Tibial artery (tissue), 4 donors: Measurements from ENCODE around the gene KIF13A.
A peak's percentile ranks its signal among the peaks of the same experiment; 100 is the strongest.

Experiments used
- DNase-seq, 2 donors: peaks; one replicate each; pipeline ENCODE4 v3.0.0-alpha.2; 2019
- H3K27ac ChIP-seq, 2 donors: fragments of 200-600 bp; sonication (generic) in 1 of 2; 1 replicate in 1 of 2; 2 replicates in 1 of 2; pipeline ENCODE4 v1.5.1; 2018 to 2019; ENCODE audit warnings: mild to moderate bottlenecking in 1 of 2
- H3K27me3 ChIP-seq, 2 donors: fragments of 200-600 bp; sonication (generic) in 1 of 2; one replicate each; pipeline versions ENCODE4 v1.5.1 to v1.6.0; 2016 to 2019
- H3K36me3 ChIP-seq, 3 donors: fragments of 200-600 bp; sonication (generic) in 2 of 3; one replicate each; pipeline ENCODE4 v1.5.1; 2016 to 2019; ENCODE audit warnings: mild to moderate bottlenecking in 2 of 3
- H3K4me1 ChIP-seq, 4 donors: fragments of 200-600 bp; sonication (generic) in 2 of 4; 1 replicate in 3 of 4; 2 replicates in 1 of 4; pipeline ENCODE4 v1.5.1; 2016 to 2019
- H3K4me3 ChIP-seq, 2 donors: fragments of 200-600 bp; sonication (generic) in 1 of 2; 1 replicate in 1 of 2; 2 replicates in 1 of 2; pipeline ENCODE4 v1.5.1; 2018 to 2019; ENCODE audit warnings: mild to moderate bottlenecking in 2 of 2
- H3K9me3 ChIP-seq, 3 donors: fragments of 200-600 bp; sonication (generic) in 1 of 3; one replicate each; pipeline ENCODE4 v1.5.1; 2016 to 2019
- intact Hi-C: fragments of 100-400 bp; cut with DNase I; formaldehyde crosslinking; loops from one replicate; pipeline ENCODE4 v1.15.0; 2023; ENCODE audit warnings: low total_unique reads
- TF ChIP-seq, protein P1 (sequence below), 2 experiments: fragments of 200-600 bp in 1 of 2; fragments of 450-650 bp in 1 of 2; IDR thresholded peaks; one replicate each; pipeline ENCODE4 v1.5.1; 2017 to 2019; ENCODE audit warnings: antibody characterized with exemption in 2 of 2, mild to moderate bottlenecking in 1 of 2, moderate library complexity in 1 of 2

The KIF13A gene

DNA sequence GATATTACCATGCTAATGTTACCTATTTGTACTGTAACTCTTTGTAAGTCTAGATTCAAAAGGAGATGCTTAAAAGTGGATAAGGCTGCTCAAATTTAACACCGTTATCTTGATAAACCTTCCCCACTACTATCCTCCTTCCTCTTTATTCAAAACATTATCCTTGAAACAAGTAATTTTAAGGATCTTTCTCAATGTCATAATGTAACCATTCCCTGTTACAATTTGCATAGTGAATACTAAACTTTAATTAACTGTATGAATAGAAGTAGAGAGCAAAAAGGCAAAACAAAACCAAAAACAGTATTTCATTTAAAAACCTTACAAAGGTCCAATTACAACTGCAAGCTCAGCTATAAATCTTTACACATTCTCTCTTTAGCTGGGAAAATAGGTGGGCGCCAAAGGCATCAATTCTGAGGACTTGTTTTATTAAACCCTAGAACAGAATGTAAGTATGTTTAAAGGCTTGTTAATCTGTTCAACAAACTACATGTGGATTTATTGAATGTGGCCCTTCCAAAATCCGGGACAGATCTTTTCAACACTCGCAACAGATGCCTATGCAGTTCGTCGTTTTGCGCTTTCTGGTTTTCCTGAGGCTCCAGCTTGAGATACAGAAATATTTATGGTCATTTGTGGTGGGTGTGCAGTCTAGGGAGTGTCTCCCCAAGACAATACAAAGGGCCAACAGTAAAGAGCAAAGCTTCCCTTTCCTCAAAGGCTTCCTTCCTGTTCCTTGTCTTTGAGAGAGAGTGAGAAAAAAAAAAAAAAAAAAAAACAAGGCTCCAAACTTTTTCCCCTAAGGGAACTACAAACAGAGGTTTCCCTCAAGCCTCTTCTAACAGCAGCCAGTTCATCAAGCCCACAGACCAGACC is 15.1 kb downstream of the KIF13A start:
- no peaks in the 10 kb centered on the region for H3K9me3 ChIP-seq
- no peaks in the 10 kb centered on the region for H3K36me3 ChIP-seq
- H3K4me1 ChIP-seq: peaks cover 0 to 80% (median 39%) of the 10 kb centered on the region in 4 donors
- H3K27me3 ChIP-seq: no peaks in the 10 kb centered on the region
- TF ChIP-seq, protein P1, sequence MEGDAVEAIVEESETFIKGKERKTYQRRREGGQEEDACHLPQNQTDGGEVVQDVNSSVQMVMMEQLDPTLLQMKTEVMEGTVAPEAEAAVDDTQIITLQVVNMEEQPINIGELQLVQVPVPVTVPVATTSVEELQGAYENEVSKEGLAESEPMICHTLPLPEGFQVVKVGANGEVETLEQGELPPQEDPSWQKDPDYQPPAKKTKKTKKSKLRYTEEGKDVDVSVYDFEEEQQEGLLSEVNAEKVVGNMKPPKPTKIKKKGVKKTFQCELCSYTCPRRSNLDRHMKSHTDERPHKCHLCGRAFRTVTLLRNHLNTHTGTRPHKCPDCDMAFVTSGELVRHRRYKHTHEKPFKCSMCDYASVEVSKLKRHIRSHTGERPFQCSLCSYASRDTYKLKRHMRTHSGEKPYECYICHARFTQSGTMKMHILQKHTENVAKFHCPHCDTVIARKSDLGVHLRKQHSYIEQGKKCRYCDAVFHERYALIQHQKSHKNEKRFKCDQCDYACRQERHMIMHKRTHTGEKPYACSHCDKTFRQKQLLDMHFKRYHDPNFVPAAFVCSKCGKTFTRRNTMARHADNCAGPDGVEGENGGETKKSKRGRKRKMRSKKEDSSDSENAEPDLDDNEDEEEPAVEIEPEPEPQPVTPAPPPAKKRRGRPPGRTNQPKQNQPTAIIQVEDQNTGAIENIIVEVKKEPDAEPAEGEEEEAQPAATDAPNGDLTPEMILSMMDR (IDR thresholded peaks at IDR 0.05): no peak
- intact Hi-C loops: no loop called here
- no peak for DNase-seq
- no peak overlapping the region for H3K4me3 ChIP-seq
- peak overlapping the region; percentile 32 to 39 for H3K27ac ChIP-seq

DNA sequence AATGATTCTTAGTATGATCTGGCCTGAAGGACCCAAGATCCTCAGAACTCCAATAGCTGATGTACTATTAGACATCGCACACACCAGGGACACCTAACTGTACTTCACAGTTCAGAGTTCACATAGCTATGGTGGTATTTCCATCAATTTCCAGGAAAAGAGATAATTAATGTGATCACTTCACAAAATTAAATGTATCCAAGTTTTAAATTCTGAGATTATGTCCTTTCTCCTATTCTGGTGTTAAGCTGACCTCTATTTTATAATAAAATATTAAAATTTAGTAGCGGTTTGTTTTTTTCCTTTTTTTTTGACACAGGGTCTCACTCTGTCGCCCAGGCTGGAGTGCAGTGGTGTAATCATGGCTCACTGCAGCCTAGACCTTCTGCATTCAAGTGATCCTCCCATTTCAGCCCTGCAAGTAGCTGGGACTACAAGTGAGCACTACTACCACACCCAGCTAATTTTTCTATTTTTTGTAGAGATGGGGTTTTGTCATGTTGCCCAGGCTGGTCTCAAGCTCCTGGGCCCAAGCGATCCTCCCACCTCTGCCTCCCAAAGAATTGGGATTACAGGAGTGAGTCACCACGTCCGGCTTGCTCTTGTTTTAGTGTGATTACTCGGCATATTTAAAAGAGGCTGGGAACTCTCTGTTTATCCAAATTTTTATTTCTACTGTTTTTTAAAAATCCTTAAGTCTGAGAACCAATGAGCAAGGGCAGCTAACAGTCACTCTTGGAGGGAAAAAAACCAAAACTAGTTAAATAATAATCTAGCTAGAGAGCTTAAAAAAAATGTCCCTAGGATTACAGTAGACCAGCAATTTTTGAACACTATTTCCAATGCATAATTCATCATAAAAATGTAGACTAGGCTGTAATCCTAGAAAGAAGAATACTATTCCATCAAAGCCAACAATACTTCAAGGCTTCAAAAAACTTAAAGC is 16.0 kb downstream of the KIF13A start:
- no peaks in the 10 kb centered on the region for H3K9me3 ChIP-seq
- H3K4me3 ChIP-seq: no peak overlapping the region
- H3K27me3 ChIP-seq: no peaks in the 10 kb centered on the region
- TF ChIP-seq, protein P1 (IDR thresholded peaks at IDR 0.05): no peak
- intact Hi-C loops: no loop called here
- peak overlapping the region; percentile 27 to 39 for H3K27ac ChIP-seq
- no peaks in the 10 kb centered on the region for H3K36me3 ChIP-seq
- DNase-seq: peak in 1 of 2 donors; percentile 58
- peaks cover 0 to 89% (median 45%) of the 10 kb centered on the region in 4 donors for H3K4me1 ChIP-seq

DNA sequence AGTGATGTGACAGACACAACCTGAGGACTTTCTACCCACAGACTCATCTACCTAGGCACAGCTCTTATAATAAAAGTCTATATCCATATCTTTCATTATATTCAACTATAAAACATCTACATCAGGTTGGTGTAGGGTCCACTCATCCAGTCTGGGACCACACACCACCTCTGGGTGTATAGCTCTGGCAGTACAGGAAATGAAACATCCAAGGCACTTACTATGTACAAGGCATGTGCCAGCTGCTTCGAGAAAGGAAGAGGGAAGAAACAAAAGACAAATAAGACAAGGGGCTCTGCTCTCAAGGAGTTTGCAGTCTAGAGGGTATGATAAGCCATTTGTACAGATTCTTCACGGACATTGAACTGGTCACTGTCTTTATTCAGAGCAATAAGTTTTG is 18.6 kb downstream of the KIF13A start:
- DNase-seq: no peak
- Histone ChIP-seq H3K36me3 (no peaks in the 10 kb centered on the region), H3K9me3 (no peaks in the 10 kb centered on the region), H3K4me3 (no peak overlapping the region), H3K27me3 (no peaks in the 10 kb centered on the region), H3K4me1 (peaks cover 0 to 98% (median 59%) of the 10 kb centered on the region in 4 donors), H3K27ac (peak overlapping the region; percentile 36 to 75)
- TF ChIP-seq, protein P1 (IDR thresholded peaks at IDR 0.05): no peak
- intact Hi-C loops: no loop called here

DNA sequence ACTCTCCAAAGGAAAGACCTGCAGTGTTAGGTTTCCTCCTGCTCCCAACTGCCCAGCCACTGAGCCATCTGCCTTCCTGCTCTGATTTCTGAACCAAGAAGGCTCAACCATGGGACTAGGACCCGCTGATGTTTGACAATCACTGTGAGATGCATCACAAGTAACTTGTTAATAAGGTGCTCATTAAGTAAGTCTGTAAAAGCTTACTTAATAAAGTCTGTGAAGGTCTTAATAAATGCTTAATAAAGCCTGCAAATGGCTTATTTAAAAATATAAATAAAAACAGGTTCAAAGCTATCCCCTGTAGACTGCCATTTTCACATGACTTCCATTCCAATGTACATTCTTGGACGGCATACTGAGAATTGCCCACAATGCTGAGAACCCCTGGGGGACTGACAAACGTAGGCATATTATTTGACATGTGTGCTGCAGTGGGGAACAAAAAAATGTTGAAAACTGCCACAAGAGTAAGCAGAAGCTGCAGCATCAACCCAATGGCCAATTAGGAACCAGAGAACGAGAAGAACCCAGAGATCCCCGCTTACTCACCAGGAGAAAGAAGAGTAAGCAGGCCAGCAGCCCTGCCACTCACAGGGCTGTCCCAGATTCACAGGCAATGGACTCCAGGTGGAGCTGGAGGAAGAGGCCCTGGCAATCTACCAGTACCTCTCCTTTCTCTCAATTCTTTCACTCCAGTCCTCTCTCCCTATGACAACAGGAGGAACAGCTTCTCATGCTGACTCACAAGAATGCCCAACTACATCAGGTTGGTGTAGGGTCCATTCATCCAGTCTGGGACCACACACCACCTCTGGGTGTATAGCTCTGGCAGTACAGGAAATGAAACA is 19.5 kb downstream of the KIF13A start:
- Histone ChIP-seq H3K4me1 (peaks cover 0 to 98% (median 53%) of the 10 kb centered on the region in 4 donors), H3K36me3 (no peaks in the 10 kb centered on the region), H3K4me3 (no peak overlapping the region), H3K27ac (peak overlapping the region; percentile 75 to 80), H3K9me3 (no peaks in the 10 kb centered on the region), H3K27me3 (no peaks in the 10 kb centered on the region)
- intact Hi-C loops: no loop called here
- TF ChIP-seq, protein P1 (IDR thresholded peaks at IDR 0.05): no peak
- DNase-seq: no peak

DNA sequence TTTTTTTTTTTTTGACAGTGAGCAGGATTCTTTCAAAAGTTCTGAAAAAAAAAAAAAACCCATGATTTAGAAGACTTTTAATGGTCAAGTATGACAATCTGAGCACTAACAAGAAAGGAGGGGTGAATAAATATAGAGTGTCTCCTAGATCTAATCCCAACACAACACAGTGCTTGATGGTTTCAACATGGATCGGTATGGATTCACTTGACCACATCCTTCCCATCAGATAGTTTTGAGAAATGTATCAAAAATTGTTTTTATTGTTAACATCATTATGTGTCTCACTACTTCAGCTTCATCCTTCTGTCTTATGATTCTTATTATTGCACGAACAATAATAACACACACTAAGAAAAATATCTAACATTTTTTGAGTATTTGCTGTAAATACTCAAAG is 21.0 kb downstream of the KIF13A start:
- H3K9me3 ChIP-seq: no peaks in the 10 kb centered on the region
- no peaks in the 10 kb centered on the region for H3K36me3 ChIP-seq
- TF ChIP-seq, protein P1 (IDR thresholded peaks at IDR 0.05): no peak
- H3K4me1 ChIP-seq: peaks cover 0 to 98% (median 64%) of the 10 kb centered on the region in 4 donors
- intact Hi-C loops: no loop called here
- no peak for DNase-seq
- H3K4me3 ChIP-seq: no peak overlapping the region
- no peaks in the 10 kb centered on the region for H3K27me3 ChIP-seq
- peak overlapping the region; percentile 75 to 80 for H3K27ac ChIP-seq
